Tibial nerve (tissue), 4 donors: ENCODE data around the gene DOCK1. TPM values are rescaled to one million over a fixed set of nuclear protein-coding genes. Genes with fewer than 3 reads are reported as not detected.

Experiments used
- DNase-seq, 2 donors: peaks; one replicate each; pipeline ENCODE4 v3.0.0-alpha.2; 2019; ENCODE audit warnings: low spot score in 2 of 2
- H3K27ac ChIP-seq, 4 donors: fragments of 200-600 bp; sonication (generic) in 3 of 4; one replicate each; pipeline ENCODE4 v1.5.1; 2017 to 2019; ENCODE audit warnings: mild to moderate bottlenecking in 1 of 4
- H3K27me3 ChIP-seq, 2 donors: fragments of 200-600 bp; sonication (generic) in 1 of 2; one replicate each; pipeline versions ENCODE4 v1.5.1 to v1.6.0; 2017 to 2019
- H3K36me3 ChIP-seq, 3 donors: fragments of 200-600 bp; sonication (generic); one replicate each; pipeline ENCODE4 v1.5.1; 2018 to 2019
- H3K4me1 ChIP-seq, 4 donors: fragments of 200-600 bp; sonication (generic) in 3 of 4; one replicate each; pipeline ENCODE4 v1.5.1; 2017 to 2019
- H3K4me3 ChIP-seq, 4 donors: fragments of 200-600 bp; sonication (generic) in 3 of 4; one replicate each; pipeline ENCODE4 v1.5.1; 2017 to 2019; ENCODE audit warnings: mild to moderate bottlenecking in 1 of 4, moderate library complexity in 1 of 4
- H3K9me3 ChIP-seq, 4 donors: fragments of 200-600 bp; sonication (generic) in 3 of 4; one replicate each; pipeline ENCODE4 v1.5.1; 2017 to 2019
- EP300 ChIP-seq, 2 donors: sonication (generic); formaldehyde crosslinking; IDR thresholded peaks; one replicate each; pipeline ENCODE4 v1.6.1; 2017; ENCODE audit warnings: antibody characterized with exemption in 2 of 2, mild to moderate bottlenecking in 1 of 2
- POLR2A ChIP-seq, 2 donors: fragments of 450-650 bp; IDR thresholded peaks; one replicate each; pipeline ENCODE4 v1.6.1; 2017; ENCODE audit warnings: antibody characterized with exemption in 2 of 2, mild to moderate bottlenecking in 2 of 2, moderate library complexity in 2 of 2
- WGBS, 2 donors: methylation state at CpG; one replicate each; pipeline ENCODE4 v1.1.5; 2018; 5-methylcytosine and 5-hydroxymethylcytosine counted together
- total RNA-seq, 4 donors: library from RNA; depleted of rRNA; stranded (reverse); fragments of >200 nt; gene quantifications; one replicate each; pipeline ENCODE4 v1.1.0, GENCODE V29; 2016
- TF ChIP-seq, protein P1 (sequence below), 5 experiments: fragments of 200-600 bp in 3 of 5; fragments of 450-650 bp in 2 of 5; sonication (generic) in 3 of 5; IDR thresholded peaks; one replicate each; pipeline ENCODE4 v1.5.1; 2016 to 2019; ENCODE audit warnings: antibody characterized with exemption in 5 of 5, mild to moderate bottlenecking in 3 of 5, moderate library complexity in 2 of 5

The DOCK1 gene
- total RNA-seq, 4 donors from 2014 or later: 57.3 to 76.7 (median 63.7) TPM

DNA sequence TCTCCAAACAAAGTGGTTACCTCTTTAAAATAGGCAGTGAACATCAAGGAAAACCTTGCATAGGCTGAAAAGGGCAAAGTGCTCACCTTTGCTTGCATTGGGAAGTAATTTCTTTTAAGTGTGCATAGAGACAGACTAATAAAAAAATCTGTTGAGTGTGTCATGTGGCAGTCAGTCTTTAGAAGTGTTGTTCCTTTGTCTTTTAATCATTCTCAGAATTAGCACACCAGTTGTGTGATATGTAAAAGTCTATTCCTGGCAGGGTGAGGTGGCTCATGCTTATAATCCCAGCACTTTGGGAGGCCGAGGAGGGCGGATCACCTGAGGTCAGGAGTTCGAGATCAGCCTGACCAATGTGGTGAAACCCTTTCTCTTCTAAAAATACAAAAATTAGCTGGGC is 174.2 kb downstream of the DOCK1 start:
- WGBS, 2 donors: 89 to 94% methylated on average over 3 of the region's 3 CpGs
- Histone ChIP-seq H3K9me3 (no peaks in the 10 kb centered on the region), H3K4me3 (no peak overlapping the region), H3K36me3 (peaks cover 0 to 59% (median 0%) of the 10 kb centered on the region in 3 donors), H3K27ac (no peak overlapping the region), H3K27me3 (no peaks in the 10 kb centered on the region), H3K4me1 (no peaks in the 10 kb centered on the region)
- no peak for DNase-seq
- TF ChIP-seq, protein P1, sequence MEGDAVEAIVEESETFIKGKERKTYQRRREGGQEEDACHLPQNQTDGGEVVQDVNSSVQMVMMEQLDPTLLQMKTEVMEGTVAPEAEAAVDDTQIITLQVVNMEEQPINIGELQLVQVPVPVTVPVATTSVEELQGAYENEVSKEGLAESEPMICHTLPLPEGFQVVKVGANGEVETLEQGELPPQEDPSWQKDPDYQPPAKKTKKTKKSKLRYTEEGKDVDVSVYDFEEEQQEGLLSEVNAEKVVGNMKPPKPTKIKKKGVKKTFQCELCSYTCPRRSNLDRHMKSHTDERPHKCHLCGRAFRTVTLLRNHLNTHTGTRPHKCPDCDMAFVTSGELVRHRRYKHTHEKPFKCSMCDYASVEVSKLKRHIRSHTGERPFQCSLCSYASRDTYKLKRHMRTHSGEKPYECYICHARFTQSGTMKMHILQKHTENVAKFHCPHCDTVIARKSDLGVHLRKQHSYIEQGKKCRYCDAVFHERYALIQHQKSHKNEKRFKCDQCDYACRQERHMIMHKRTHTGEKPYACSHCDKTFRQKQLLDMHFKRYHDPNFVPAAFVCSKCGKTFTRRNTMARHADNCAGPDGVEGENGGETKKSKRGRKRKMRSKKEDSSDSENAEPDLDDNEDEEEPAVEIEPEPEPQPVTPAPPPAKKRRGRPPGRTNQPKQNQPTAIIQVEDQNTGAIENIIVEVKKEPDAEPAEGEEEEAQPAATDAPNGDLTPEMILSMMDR (IDR thresholded peaks at IDR 0.05): no peak
- TF ChIP-seq EP300 (IDR thresholded peaks at IDR 0.05) (no peak), POLR2A (IDR thresholded peaks at IDR 0.05) (no peak)

DNA sequence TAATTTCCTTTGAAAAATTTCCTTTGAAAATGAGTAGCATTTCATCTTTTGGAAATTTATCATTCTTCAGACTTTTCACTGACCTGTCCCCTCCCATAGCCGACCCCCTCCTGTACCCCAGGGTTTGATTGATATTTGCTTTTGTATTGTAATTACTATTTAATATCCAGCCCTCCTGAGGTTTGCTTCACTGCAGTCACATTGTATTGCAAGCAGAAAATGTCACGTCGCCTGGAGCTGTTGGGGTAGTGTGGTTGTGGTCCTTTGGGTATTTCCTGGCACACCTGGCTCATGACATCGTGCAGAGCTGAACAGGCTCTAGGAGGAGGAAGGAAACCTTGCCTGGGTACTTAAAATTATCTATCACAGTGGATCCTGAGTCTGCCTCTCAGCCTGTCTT is 175.1 kb downstream of the DOCK1 start:
- TF ChIP-seq, protein P1 (IDR thresholded peaks at IDR 0.05): no peak
- no peak for TF ChIP-seq EP300 (IDR thresholded peaks at IDR 0.05)
- no peak for TF ChIP-seq POLR2A (IDR thresholded peaks at IDR 0.05)
- WGBS, 2 donors: 76 to 83% methylated on average over 4 of the region's 4 CpGs

DNA sequence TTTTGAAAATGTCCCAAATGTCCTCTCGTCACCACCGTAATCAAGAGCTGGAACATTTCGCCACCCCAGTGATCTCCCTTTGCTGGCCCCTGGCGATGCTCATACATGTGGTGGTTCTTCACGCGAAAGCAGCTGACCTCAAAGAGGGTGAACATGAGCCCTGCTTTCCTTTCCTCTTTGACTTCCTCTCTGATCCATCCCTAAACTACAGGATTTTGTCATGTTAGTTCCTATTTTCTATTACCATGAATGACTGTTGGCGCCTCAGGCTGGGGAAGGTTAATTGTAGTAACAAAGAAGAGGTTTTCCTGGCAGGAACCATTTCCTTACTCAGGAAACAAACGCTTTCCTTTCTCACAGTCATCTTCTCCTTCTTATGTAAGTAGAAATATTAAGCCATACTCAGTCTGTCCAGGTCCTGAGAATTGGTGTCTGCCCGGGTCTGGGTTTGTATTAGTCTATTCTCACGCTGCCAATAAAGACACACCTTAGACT is 176.7 kb downstream of the DOCK1 start:
- DNase-seq: no peak
- no peak for TF ChIP-seq POLR2A (IDR thresholded peaks at IDR 0.05)
- TF ChIP-seq EP300 (IDR thresholded peaks at IDR 0.05): no peak
- TF ChIP-seq, protein P1 (IDR thresholded peaks at IDR 0.05): no peak
- H3K9me3 ChIP-seq: no peaks in the 10 kb centered on the region
- no peaks in the 10 kb centered on the region for H3K27me3 ChIP-seq
- peaks cover 0 to 59% (median 0%) of the 10 kb centered on the region in 3 donors for H3K36me3 ChIP-seq
- H3K4me3 ChIP-seq: no peak overlapping the region
- WGBS, 2 donors: 86 to 95% methylated on average over 10 of the region's 10 CpGs
- H3K4me1 ChIP-seq: no peaks in the 10 kb centered on the region
- no peak overlapping the region for H3K27ac ChIP-seq

More for the DNA sequence above, 175.1 kb downstream of the DOCK1 start:
- Histone ChIP-seq H3K27me3 (no peaks in the 10 kb centered on the region), H3K27ac (no peak overlapping the region), H3K4me1 (no peaks in the 10 kb centered on the region), H3K36me3 (peaks cover 0 to 65% (median 0%) of the 10 kb centered on the region in 3 donors), H3K9me3 (no peaks in the 10 kb centered on the region), H3K4me3 (no peak overlapping the region)
- DNase-seq: no peak

DNA sequence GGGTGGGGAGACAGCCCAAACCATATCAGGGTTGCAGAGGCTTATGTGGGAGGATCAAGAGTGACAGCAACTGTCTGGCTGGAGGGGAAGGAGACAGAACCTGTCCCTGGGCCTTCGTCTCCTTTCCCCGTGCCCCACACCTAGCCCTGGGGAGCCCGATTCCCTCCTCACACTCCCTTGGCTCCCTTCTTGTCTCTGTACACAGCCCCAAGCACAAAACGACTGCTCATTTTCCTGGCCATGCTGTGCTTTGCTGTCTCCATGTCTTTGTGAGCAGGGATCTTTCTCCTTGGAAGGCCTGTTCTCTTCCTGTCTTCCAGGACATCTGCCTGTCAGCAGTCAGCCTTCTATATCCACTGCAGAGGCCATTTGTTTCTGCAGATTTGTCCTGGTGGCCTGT is 177.4 kb downstream of the DOCK1 start:
- H3K36me3 ChIP-seq: peaks cover 0 to 54% (median 0%) of the 10 kb centered on the region in 3 donors
- H3K4me3 ChIP-seq: no peak overlapping the region
- DNase-seq: no peak
- H3K4me1 ChIP-seq: no peaks in the 10 kb centered on the region
- TF ChIP-seq POLR2A (IDR thresholded peaks at IDR 0.05): no peak
- TF ChIP-seq, protein P1 (IDR thresholded peaks at IDR 0.05): no peak
- no peak for TF ChIP-seq EP300 (IDR thresholded peaks at IDR 0.05)
- H3K27ac ChIP-seq: no peak overlapping the region
- no peaks in the 10 kb centered on the region for H3K27me3 ChIP-seq
- WGBS, 2 donors: 91 to 98% methylated on average over 4 of the region's 4 CpGs
- no peaks in the 10 kb centered on the region for H3K9me3 ChIP-seq

DNA sequence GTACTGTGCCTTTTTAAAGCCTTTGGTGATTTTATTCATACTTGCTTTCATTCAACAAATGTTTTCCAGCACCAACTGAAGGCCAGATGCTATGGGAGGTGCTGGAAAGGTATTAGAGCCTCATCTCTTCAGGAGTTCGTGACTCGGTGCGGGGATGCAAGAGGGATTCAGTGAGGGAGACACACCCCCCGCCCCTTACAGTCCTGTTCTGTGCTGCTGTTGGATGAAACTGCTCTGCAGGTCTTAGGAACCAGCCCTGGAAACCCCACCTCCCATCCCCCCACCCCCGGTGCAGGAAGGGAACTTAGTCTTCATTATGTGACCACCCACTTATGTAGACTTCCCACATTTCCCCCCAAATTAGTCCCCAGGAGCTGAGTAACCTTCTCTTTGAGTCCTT is 180.7 kb downstream of the DOCK1 start:
- 79 to 87% methylated on average over 5 of the region's 5 CpGs for WGBS, 2 donors
- H3K36me3 ChIP-seq: peaks cover 0 to 60% (median 0%) of the 10 kb centered on the region in 3 donors

More for the DNA sequence above, 180.7 kb downstream of the DOCK1 start:
- Histone ChIP-seq H3K9me3 (no peaks in the 10 kb centered on the region), H3K27me3 (no peaks in the 10 kb centered on the region), H3K4me3 (no peak overlapping the region), H3K4me1 (no peaks in the 10 kb centered on the region), H3K27ac (no peak overlapping the region)
- no peak for DNase-seq
- no peak for TF ChIP-seq EP300 (IDR thresholded peaks at IDR 0.05)
- no peak for TF ChIP-seq POLR2A (IDR thresholded peaks at IDR 0.05)
- TF ChIP-seq, protein P1 (IDR thresholded peaks at IDR 0.05): no peak
